H9 (cell line): ENCODE results near the gene GPC6. TPM values are rescaled to one million over a fixed set of nuclear protein-coding genes. Genes with fewer than 3 reads are reported as not detected.

Source experiments
- DNase-seq: peaks from one replicate; pipeline ENCODE4 v3.0.0-alpha.2; 2017
- H2AFZ ChIP-seq: one replicate; pipeline ENCODE4 v1.6.1; 2013; ENCODE audit warnings: mild to moderate bottlenecking, low read length, control low read depth, moderate library complexity
- H2AK5ac ChIP-seq: 2 replicates; pipeline ENCODE4 v1.6.1; 2013; ENCODE audit warnings: low read length, control low read depth, mixed read lengths; ENCODE audit not compliant: insufficient read length
- H2BK120ac ChIP-seq: one replicate; pipeline ENCODE4 v1.6.1; 2013; ENCODE audit warnings: low read depth, mild to moderate bottlenecking, low read length, control low read depth, inconsistent platforms; ENCODE audit not compliant: poor library complexity, severe bottlenecking
- H2BK12ac ChIP-seq: 2 replicates; pipeline ENCODE4 v1.6.1; 2013; ENCODE audit warnings: low read length, control low read depth, mixed read lengths, low read depth; ENCODE audit not compliant: insufficient read length
- H2BK15ac ChIP-seq: 2 replicates; pipeline ENCODE4 v1.6.1; 2013; ENCODE audit warnings: low read depth, low read length, control low read depth
- H2BK20ac ChIP-seq: one replicate; pipeline ENCODE4 v1.6.1; 2013; ENCODE audit warnings: low read depth, mild to moderate bottlenecking, low read length, control low read depth, inconsistent platforms; ENCODE audit not compliant: poor library complexity, severe bottlenecking
- H2BK5ac ChIP-seq: 2 replicates; pipeline ENCODE4 v1.6.1; 2013; ENCODE audit warnings: low read length, control low read depth, mixed read lengths; ENCODE audit not compliant: insufficient read length
- H3K14ac ChIP-seq: 2 replicates; pipeline ENCODE4 v1.6.1; 2013; ENCODE audit warnings: low read length, control low read depth; ENCODE audit not compliant: insufficient read depth
- H3K18ac ChIP-seq: 2 replicates; pipeline ENCODE4 v1.6.1; 2013; ENCODE audit warnings: low read depth, mild to moderate bottlenecking, mixed read lengths, low read length, control low read depth; ENCODE audit not compliant: insufficient read length
- H3K23ac ChIP-seq: 2 replicates; pipeline ENCODE4 v1.6.1; 2013; ENCODE audit warnings: low read length, control low read depth, mixed read lengths, low read depth; ENCODE audit not compliant: insufficient read length
- H3K23me2 ChIP-seq: 2 replicates; pipeline ENCODE4 v1.6.1; 2013; ENCODE audit warnings: low read depth, mild to moderate bottlenecking, mixed read lengths, low read length, control low read depth; ENCODE audit not compliant: insufficient read length, poor library complexity, severe bottlenecking
- H3K27ac ChIP-seq: 2 replicates; pipeline ENCODE4 v1.5.1; 2013; ENCODE audit warnings: low read length, control low read depth, mixed read lengths, low read depth; ENCODE audit not compliant: insufficient read length
- H3K27me3 ChIP-seq: 2 replicates; pipeline ENCODE4 v1.6.1; 2013; ENCODE audit warnings: low read length, control low read depth, inconsistent platforms; ENCODE audit not compliant: insufficient read depth
- H3K4ac ChIP-seq: 2 replicates; pipeline ENCODE4 v1.6.1; 2013; ENCODE audit warnings: low read depth, mild to moderate bottlenecking, control low read depth, inconsistent platforms, low read length, moderate library complexity
- H3K4me1 ChIP-seq: 2 replicates; pipeline ENCODE4 v1.6.1; 2013; ENCODE audit warnings: low read length, control low read depth, inconsistent platforms; ENCODE audit not compliant: insufficient read depth
- H3K4me2 ChIP-seq: 2 replicates; pipeline ENCODE4 v1.6.1; 2013; ENCODE audit warnings: low read length, control low read depth, mixed read lengths; ENCODE audit not compliant: insufficient read length, insufficient read depth
- H3K56ac ChIP-seq: 2 replicates; pipeline ENCODE4 v1.6.1; 2013; ENCODE audit warnings: low read depth, mild to moderate bottlenecking, mixed read lengths, low read length, control low read depth; ENCODE audit not compliant: insufficient read length
- H3K79me1 ChIP-seq: 2 replicates; pipeline ENCODE4 v1.6.1; 2013; ENCODE audit warnings: low read depth, mild to moderate bottlenecking, moderate library complexity, low read length, control low read depth, inconsistent platforms; ENCODE audit not compliant: insufficient read depth, poor library complexity, severe bottlenecking
- H3K79me2 ChIP-seq: 2 replicates; pipeline ENCODE4 v1.6.1; 2013; ENCODE audit warnings: low read length, control low read depth, inconsistent platforms; ENCODE audit not compliant: insufficient read depth
- H3K9ac ChIP-seq: 2 replicates; pipeline ENCODE4 v1.6.1; 2013; ENCODE audit warnings: low read length, control low read depth, mixed read lengths; ENCODE audit not compliant: insufficient read length; ENCODE audit errors: extremely low read depth
- H3K9me3 ChIP-seq: one replicate; pipeline ENCODE4 v1.6.1; 2013; ENCODE audit warnings: low read depth, low read length, inconsistent platforms; ENCODE audit not compliant: control insufficient read depth
- H3T11ph ChIP-seq: one replicate; pipeline ENCODE4 v1.6.1; 2013; ENCODE audit warnings: mild to moderate bottlenecking, low read length, control low read depth, inconsistent platforms
- H4K20me1 ChIP-seq: one replicate; pipeline ENCODE4 v1.6.1; 2013; ENCODE audit not compliant: control insufficient read depth, insufficient read length, insufficient read depth
- H4K5ac ChIP-seq: 2 replicates; pipeline ENCODE4 v1.6.1; 2013; ENCODE audit warnings: low read depth, mild to moderate bottlenecking, mixed read lengths, low read length, control low read depth; ENCODE audit not compliant: insufficient read length
- H4K8ac ChIP-seq: replicated peaks from 2 replicates; pipeline ENCODE4 v1.6.1; 2013; ENCODE audit warnings: low read length, control low read depth, mixed read lengths, low read depth; ENCODE audit not compliant: insufficient read length
- H4K91ac ChIP-seq: 2 replicates; pipeline ENCODE4 v1.6.1; 2013; ENCODE audit warnings: low read depth, mild to moderate bottlenecking, moderate library complexity, mixed read lengths, low read length, control low read depth; ENCODE audit not compliant: insufficient read length
- H3K27ac Mint-ChIP-seq, 3 experiments: 2 replicates in 2 of 3; 3 replicates in 1 of 3; pipeline ENCODE4 v1.8.0; 2020 to 2021; ENCODE audit warnings: mixed read lengths in 3 of 3, mild to moderate bottlenecking in 1 of 3, moderate library complexity in 1 of 3
- H3K27me3 Mint-ChIP-seq: 2 replicates; pipeline ENCODE4 v1.8.0; 2021; ENCODE audit warnings: low read depth, mild to moderate bottlenecking, moderate library complexity, mixed read lengths
- H3K36me3 Mint-ChIP-seq, 3 experiments: 2 replicates in 2 of 3; 3 replicates in 1 of 3; pipeline ENCODE4 v1.8.0; 2020 to 2021; ENCODE audit warnings: low read depth in 3 of 3, mixed read lengths in 3 of 3; ENCODE audit not compliant: insufficient read depth in 1 of 3
- H3K4me1 Mint-ChIP-seq, 2 experiments: 2 replicates each; pipeline ENCODE4 v1.8.0; 2020; ENCODE audit warnings: mixed read lengths in 2 of 2
- H3K4me3 Mint-ChIP-seq, 2 experiments: 2 replicates in 1 of 2; 3 replicates in 1 of 2; pipeline ENCODE4 v1.8.0; 2020 to 2021; ENCODE audit warnings: mild to moderate bottlenecking in 2 of 2, mixed read lengths in 2 of 2, moderate library complexity in 1 of 2
- H3K9me3 Mint-ChIP-seq, 2 experiments: 2 replicates in 1 of 2; 3 replicates in 1 of 2; pipeline ENCODE4 v1.8.0; 2020; ENCODE audit warnings: mild to moderate bottlenecking in 2 of 2, mixed read lengths in 2 of 2, moderate library complexity in 1 of 2
- WGBS: extraction: QIAGEN DNeasy Blood & Tissue Kit; methylation state at CpG from one replicate; pipeline ENCODE4 v1.1.7; 2013; ENCODE audit warnings: missing lambda C conversion rate, low lambda C conversion rate, mixed read lengths; ENCODE audit not compliant: insufficient read length; ENCODE audit errors: extremely low coverage; 5-methylcytosine and 5-hydroxymethylcytosine counted together
- total RNA-seq: library from RNA; stranded (reverse); gene quantifications from 2 replicates; pipeline ENCODE4 v1.2.1, GENCODE V29; 2021
- TF ChIP-seq, protein P1 (sequence below): fragments of 200-600 bp; sonication (generic); conservative IDR thresholded peaks from 3 replicates; pipeline ENCODE4 v1.8.0; 2021; ENCODE audit warnings: antibody characterized with exemption, mild to moderate bottlenecking

GPC6 gene
- total RNA-seq, 1 experiment from 2014 or later = 15.6 TPM

DNA sequence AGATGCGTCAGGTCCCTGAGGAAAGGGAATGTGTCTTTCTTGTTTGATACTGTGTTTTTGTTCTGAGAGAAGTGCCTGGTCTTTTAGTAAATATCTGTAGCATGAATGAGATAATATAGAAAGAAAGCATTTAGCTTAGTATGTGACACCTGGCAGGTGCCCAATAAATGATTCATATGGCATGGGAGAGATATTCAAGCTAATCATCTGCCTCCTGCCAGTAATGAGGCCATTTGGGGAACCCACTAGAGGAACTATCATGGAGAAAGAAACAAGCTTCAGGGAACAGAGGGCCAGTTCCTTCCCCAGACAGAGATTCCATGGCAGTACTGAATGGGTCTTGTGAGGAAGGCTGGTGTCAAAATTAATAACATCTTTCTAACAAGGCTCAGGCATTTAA is 648.9 kb downstream of the GPC6 start:
- Histone ChIP-seq H3K4me2 (no peak overlapping the region), H2BK120ac (no peak overlapping the region), H3K4me1 (no peaks in the 10 kb centered on the region), H2AK5ac (no peak overlapping the region), H4K5ac (no peak overlapping the region), H2BK12ac (no peak overlapping the region), H4K91ac (no peak overlapping the region), H3K23ac (no peak overlapping the region), H3K79me2 (no peaks in the 10 kb centered on the region), H3K27ac (no peak overlapping the region), H3K56ac (no peak overlapping the region), H4K20me1 (no peaks in the 10 kb centered on the region), H3K4ac (no peak overlapping the region), H3K9me3 (no peaks in the 10 kb centered on the region), H2BK5ac (no peak overlapping the region), H2BK15ac (no peak overlapping the region), H3K14ac (no peak overlapping the region), H2AFZ (no peak overlapping the region), H4K8ac (no peak overlapping the region), H3K79me1 (no peaks in the 10 kb centered on the region), H2BK20ac (no peak overlapping the region), H3T11ph (no peak overlapping the region), H3K23me2 (no peaks in the 10 kb centered on the region), H3K9ac (no peak overlapping the region), H3K18ac (no peak overlapping the region), H3K27me3 (no peaks in the 10 kb centered on the region)
- Mint-ChIP-seq H3K27me3 (no peaks in the 10 kb centered on the region), H3K9me3 (peaks cover 11% of the 10 kb centered on the region in 2 experiments), H3K4me1 (no peaks in the 10 kb centered on the region), H3K36me3 (peaks cover 4 to 12% (median 7%) of the 10 kb centered on the region in 3 experiments; a peak in 6 of 7 replicates), H3K4me3 (no peak overlapping the region), H3K27ac (no peak overlapping the region)
- no peak for DNase-seq
- no CpG with 5 or more reads among the region's 1 CpG for WGBS
- TF ChIP-seq, protein P1, sequence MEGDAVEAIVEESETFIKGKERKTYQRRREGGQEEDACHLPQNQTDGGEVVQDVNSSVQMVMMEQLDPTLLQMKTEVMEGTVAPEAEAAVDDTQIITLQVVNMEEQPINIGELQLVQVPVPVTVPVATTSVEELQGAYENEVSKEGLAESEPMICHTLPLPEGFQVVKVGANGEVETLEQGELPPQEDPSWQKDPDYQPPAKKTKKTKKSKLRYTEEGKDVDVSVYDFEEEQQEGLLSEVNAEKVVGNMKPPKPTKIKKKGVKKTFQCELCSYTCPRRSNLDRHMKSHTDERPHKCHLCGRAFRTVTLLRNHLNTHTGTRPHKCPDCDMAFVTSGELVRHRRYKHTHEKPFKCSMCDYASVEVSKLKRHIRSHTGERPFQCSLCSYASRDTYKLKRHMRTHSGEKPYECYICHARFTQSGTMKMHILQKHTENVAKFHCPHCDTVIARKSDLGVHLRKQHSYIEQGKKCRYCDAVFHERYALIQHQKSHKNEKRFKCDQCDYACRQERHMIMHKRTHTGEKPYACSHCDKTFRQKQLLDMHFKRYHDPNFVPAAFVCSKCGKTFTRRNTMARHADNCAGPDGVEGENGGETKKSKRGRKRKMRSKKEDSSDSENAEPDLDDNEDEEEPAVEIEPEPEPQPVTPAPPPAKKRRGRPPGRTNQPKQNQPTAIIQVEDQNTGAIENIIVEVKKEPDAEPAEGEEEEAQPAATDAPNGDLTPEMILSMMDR = no peak
